Measurements from ENCODE around the gene KREMEN2.
"Not testable (repeated sequence)": the region's sequence is repeated elsewhere in the genome, so short reads cannot be mapped to it uniquely, and the experiment has no call there.

Gene KREMEN2

DNA sequence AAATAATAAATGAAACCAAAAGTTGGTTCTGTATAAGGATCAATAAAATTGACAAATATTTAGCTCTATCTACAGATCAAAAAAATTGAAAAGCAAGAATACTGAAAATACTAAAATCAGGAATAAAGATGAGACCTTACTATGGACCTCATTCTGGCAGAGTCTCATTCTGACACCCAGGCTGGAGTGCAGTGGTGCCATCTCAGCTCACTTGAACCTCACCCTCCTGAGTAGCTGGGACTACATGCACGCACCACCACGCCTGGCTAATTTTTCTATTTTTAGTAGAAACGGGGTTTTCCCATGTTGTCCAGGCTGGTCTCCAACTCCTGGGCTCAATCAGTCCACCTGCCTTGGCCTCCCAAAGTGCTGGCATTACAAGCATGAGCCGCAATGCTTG lies 22.0 kb upstream of the KREMEN2 start:
- DNase-seq (ENCODE audit: low read depth): no peak

- not testable (repeated sequence) for DNase-seq (ENCODE audit: low read depth)
Observed at GRCh38 chr16:2943716-2944115, 20.4 kb upstream of the KREMEN2 start.

- no peak for DNase-seq (ENCODE audit: low read depth)
Observed at GRCh38 chr16:2946649-2947048, 17.4 kb upstream of the KREMEN2 start.

DNA sequence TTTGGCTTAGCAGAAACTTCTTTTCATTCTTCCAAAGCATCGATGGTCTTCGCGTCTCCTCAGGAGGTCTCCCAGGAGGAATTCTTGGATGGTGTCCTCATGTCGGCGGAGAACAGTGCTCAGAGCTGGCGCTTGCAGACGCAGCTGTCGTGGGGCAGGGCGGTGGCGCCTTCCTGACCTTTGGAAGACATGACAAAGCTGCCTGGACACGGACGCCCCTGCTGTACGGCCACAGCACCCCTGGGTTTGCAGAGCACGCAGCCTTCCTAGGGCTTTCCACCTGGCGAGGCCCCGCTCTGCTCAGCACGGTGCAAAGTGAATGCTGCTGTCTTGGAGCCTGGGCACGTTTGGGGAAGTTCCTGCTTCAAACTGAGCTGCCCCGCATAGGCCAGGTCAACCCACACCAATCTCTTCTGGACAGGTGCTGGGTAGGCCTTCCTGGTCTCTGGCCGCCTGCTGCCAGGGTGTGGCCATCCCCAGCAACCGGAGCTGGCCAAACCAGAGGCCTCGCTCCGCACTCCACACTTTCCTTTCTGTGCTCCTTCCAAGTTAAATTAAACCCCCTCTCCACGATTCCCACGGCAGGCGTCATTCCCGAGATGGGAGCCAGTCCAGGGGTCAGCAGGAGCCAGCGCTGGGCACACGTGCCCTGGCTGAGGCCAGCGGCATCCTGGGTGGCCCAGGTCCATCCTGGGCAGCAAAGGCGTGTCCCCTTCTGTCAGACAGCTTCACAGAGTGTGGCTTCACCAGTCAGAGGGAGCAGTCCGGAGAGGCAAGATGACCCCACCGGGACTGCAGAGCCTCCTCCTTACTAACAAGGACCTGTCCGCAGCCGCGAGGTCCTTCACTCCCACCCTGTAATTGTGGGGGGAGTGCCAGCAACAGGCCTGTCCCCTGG lies 15.0 kb upstream of the KREMEN2 start:
- no peak for DNase-seq (ENCODE audit: low read depth)

DNA sequence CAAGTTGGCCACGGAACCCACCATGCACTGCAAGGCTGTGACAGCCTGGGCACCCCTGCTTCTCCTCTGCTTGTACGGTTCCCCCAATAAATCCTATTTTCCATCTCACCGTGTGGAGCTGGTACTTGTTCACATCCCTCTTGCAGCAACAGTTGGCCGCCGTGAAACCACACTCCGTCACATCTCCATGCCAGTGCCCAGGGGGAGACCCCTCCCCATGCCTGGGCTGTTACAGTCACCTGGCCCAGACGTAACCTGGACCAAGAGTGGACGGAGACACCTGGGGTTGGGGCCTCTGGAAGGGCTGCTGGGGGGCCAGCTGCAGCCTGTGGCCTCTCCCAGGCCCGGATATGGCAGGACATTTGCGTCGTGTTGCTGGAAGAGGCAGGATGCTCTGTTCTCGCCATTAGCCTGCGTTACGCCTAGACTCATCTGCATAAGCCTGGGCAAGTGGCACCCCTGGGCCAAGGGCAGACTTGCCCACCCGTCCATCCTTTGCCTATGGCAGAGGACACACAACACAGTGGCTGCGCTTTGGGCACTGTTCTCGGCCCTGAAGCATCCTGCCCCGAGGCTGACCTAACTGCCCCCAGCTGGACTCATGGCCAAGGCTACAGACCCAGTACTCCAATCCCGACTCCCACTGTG lies 14.2 kb upstream of the KREMEN2 start:
- DNase-seq (ENCODE audit: low read depth): no peak

GRCh38 chr16:2950353-2950724 lies 13.7 kb upstream of the KREMEN2 start:
- no peak for DNase-seq (ENCODE audit: low read depth)

DNA sequence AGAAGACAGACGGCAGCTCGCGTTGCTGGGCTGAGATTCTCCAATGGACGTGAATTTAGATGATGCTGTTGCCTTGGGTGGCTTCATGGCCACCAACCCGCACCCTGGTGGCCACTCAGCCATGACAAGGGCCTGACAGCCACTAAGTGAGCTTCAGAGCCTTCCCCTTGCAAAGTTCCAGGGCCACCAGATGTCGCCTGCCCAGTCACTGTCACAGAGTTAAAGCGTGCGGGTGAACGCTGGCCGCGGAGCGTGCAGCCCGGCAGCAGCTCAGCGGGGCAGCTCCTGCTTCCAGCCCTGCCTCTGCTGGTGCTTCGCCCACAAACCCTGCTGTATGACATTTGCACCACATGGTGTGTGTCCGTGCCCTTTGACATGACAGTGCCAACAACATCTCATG lies 13.3 kb upstream of the KREMEN2 start:
- no peak for DNase-seq (ENCODE audit: low read depth)

DNA sequence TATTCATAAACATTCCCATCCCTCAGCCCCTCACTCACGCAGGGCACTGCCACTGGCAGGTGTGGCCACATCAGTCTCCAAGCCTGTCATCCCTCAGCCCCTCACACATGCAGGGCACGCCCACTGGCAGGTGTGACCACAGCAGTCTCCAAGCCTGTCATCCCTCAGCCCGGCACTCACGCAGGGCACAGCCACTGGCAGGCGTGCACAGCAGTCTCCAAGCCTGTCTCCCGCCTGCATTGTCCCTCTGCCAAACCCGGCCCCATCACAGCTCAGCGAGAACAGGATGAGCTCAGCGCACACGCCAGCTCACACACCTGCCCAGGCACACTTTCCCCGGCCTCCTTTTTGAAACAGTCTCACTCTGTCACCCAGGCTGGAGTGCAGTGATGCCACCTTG lies 11.4 kb upstream of the KREMEN2 start:
- no peak for DNase-seq (ENCODE audit: low read depth)

GRCh38 chr16:2953706-2954627 lies 10.1 kb upstream of the KREMEN2 start:
- no peak for DNase-seq (ENCODE audit: low read depth)

GRCh38 chr16:2954656-2955381 lies 9.3 kb upstream of the KREMEN2 start:
- no peak for DNase-seq (ENCODE audit: low read depth)

- DNase-seq (ENCODE audit: low read depth): no peak
Observed at GRCh38 chr16:2955438-2955778, 8.7 kb upstream of the KREMEN2 start.

- no peak for DNase-seq (ENCODE audit: low read depth)
Observed at GRCh38 chr16:2955779-2956578, 8.1 kb upstream of the KREMEN2 start.

- no peak for DNase-seq (ENCODE audit: low read depth)
Observed at GRCh38 chr16:2956579-2956956, 7.5 kb upstream of the KREMEN2 start.

DNA sequence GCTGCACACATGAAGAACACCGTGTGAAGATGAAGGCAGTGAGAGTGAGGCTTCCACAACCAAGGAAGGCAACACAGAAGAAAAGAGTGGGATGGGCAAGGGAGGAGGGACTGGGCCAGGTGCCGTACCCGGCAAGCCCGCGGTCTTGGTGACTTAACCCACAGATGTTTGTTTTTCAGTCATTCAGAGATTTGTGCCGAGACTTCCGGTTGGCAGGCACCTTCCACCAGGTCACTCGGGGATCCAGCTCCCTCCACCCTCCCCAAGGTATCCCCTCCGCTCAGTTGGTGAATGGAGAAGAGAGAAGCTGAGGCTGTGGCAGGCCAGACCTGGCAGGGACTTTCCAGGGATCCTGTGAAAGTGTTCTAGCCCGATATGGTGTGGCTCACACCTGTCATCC lies 4.9 kb upstream of the KREMEN2 start:
- no peak for DNase-seq (ENCODE audit: low read depth)

GRCh38 chr16:2960183-2961010 lies 3.7 kb upstream of the KREMEN2 start:
- no peak for DNase-seq (ENCODE audit: low read depth)

GRCh38 chr16:2962334-2963073 lies 1.6 kb upstream of the KREMEN2 start:
- DNase-seq (ENCODE audit: low read depth): no peak

GRCh38 chr16:2963074-2963722 lies 877 bp upstream of the KREMEN2 start:
- no peak for DNase-seq (ENCODE audit: low read depth)

- DNase-seq (ENCODE audit: low read depth): no peak
Observed at GRCh38 chr16:2964475-2965336, 631 bp downstream of the KREMEN2 start.
